ENCODE data around the gene ZNF333. TPM values are rescaled to one million over a fixed set of nuclear protein-coding genes. Genes with fewer than 3 reads are reported as not detected.
A peak's percentile ranks its signal among the peaks of the same experiment; 100 is the strongest.
"Not testable (repeated sequence)": the region's sequence is repeated elsewhere in the genome, so short reads cannot be mapped to it uniquely, and the experiment has no call there.

The ZNF333 gene
- total RNA-seq, 1 donor from 2014 or later, result 23.0 TPM

DNA sequence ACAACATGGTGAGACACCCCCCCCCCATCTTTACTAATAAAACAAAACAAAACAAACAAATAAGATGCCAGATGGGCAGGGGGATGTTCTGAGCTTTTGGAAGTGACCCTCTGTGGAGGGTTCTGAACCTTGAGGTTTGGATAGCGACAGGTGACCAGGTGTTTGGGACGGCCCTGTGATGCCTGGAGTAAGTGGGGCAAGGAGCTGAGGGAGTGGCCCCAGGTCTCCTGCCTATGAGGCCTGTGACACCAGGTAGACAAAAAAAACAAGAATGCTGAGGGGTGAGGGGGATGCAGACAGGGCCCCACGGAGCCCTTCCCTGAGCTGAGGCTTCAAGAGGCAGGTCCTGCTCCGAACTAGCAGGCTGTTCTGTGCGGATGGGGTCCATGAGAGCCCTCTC, 79.4 kb downstream of the ZNF333 start:
- Mint-ChIP-seq H3K36me3 (ENCODE audit: unreplicated experiment) (no peaks in the 10 kb centered on the region), H3K9me3 (ENCODE audit: unreplicated experiment) (no peaks in the 10 kb centered on the region), H3K4me3 (ENCODE audit: unreplicated experiment) (no peak overlapping the region), H3K27ac (ENCODE audit: unreplicated experiment) (no peak overlapping the region), H3K27me3 (ENCODE audit: unreplicated experiment) (no peaks in the 10 kb centered on the region), H3K4me1 (ENCODE audit: unreplicated experiment) (no peaks in the 10 kb centered on the region)
- DNase-seq (ENCODE audit: extremely low spot score, unreplicated experiment), result peak; percentile 56
- TF ChIP-seq, protein P1, sequence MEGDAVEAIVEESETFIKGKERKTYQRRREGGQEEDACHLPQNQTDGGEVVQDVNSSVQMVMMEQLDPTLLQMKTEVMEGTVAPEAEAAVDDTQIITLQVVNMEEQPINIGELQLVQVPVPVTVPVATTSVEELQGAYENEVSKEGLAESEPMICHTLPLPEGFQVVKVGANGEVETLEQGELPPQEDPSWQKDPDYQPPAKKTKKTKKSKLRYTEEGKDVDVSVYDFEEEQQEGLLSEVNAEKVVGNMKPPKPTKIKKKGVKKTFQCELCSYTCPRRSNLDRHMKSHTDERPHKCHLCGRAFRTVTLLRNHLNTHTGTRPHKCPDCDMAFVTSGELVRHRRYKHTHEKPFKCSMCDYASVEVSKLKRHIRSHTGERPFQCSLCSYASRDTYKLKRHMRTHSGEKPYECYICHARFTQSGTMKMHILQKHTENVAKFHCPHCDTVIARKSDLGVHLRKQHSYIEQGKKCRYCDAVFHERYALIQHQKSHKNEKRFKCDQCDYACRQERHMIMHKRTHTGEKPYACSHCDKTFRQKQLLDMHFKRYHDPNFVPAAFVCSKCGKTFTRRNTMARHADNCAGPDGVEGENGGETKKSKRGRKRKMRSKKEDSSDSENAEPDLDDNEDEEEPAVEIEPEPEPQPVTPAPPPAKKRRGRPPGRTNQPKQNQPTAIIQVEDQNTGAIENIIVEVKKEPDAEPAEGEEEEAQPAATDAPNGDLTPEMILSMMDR (IDR thresholded peaks at IDR 0.05), result no peak

DNA sequence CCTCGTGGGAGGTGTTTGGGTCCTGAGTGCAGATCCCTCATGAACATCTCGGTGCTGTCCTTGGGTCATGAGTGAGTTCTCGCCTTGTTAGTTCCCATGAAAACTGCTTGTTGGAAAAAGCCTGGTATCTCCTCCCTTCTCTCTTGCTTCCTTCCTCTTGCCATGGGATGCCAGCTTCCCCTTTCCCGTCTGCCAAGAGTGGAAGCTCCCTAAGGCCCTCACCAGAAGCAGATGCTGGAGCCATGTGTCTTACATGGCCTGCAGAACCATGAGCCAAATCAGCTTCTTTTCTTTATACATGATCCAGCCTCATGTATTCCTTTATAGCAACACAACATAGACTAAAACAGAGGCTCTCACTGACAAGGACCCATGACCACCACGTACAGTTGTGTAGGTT, 80.3 kb downstream of the ZNF333 start:
- H3K4me3 Mint-ChIP-seq (ENCODE audit: unreplicated experiment), result no peak overlapping the region

DNA sequence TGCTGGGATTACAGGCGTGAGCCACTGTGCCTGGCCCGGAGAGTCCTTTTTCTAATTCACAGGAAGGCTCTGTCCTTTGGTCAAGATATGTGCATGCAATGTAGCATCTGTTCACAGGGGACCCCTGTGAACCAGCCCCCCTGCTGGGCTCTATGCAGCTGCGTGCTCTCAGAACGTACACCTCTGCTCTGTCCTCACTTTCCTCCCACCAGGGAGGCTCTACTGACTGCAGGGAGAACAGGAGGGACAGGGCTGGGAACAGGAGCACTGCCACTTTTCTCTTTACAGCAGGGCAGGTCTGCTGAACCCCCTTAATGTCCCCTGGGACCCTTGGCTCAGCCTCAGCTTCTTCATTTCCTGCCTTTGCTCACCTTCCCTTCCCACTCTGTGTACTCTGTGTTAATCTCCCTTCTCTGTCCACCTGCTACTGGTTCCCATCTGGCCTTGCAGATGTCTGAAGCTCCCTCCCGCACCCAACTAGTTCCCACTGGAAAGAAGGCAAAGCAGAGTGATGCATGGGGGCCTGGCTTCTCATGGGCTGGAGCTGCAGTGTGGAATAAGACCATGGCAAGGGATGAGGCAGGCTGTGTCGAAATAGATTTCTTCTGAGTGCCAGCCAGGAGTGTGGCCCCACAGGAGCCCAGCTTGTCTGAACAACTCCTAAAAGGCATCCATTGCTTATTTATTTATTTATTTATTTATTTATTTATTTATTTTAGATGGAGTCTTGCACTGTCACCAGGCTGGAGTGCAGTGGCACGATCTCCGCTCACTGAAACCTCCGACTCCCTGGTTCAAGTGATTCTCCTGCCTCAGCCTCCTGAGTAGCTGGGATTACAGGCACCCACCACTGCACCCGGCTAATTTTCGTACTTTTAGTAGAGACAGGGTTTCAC, 81.3 kb downstream of the ZNF333 start:
- no peaks in the 10 kb centered on the region for H3K4me1 Mint-ChIP-seq (ENCODE audit: unreplicated experiment)
- H3K27ac Mint-ChIP-seq (ENCODE audit: unreplicated experiment), result no peak overlapping the region
- peaks cover 2% of the 10 kb centered on the region for H3K27me3 Mint-ChIP-seq (ENCODE audit: unreplicated experiment)
- TF ChIP-seq, protein P1 (IDR thresholded peaks at IDR 0.05), result no peak
- no peaks in the 10 kb centered on the region for H3K9me3 Mint-ChIP-seq (ENCODE audit: unreplicated experiment)
- no peak overlapping the region for H3K4me3 Mint-ChIP-seq (ENCODE audit: unreplicated experiment)
- DNase-seq (ENCODE audit: extremely low spot score, unreplicated experiment), result peak; percentile 59
- no peaks in the 10 kb centered on the region for H3K36me3 Mint-ChIP-seq (ENCODE audit: unreplicated experiment)

More for the DNA sequence above, 80.3 kb downstream of the ZNF333 start:
- H3K4me1 Mint-ChIP-seq (ENCODE audit: unreplicated experiment), result no peaks in the 10 kb centered on the region
- no peaks in the 10 kb centered on the region for H3K36me3 Mint-ChIP-seq (ENCODE audit: unreplicated experiment)
- no peaks in the 10 kb centered on the region for H3K9me3 Mint-ChIP-seq (ENCODE audit: unreplicated experiment)
- peak; percentile 53 for DNase-seq (ENCODE audit: extremely low spot score, unreplicated experiment)
- no peak overlapping the region for H3K27ac Mint-ChIP-seq (ENCODE audit: unreplicated experiment)
- no peaks in the 10 kb centered on the region for H3K27me3 Mint-ChIP-seq (ENCODE audit: unreplicated experiment)
- TF ChIP-seq, protein P1 (IDR thresholded peaks at IDR 0.05), result no peak

DNA sequence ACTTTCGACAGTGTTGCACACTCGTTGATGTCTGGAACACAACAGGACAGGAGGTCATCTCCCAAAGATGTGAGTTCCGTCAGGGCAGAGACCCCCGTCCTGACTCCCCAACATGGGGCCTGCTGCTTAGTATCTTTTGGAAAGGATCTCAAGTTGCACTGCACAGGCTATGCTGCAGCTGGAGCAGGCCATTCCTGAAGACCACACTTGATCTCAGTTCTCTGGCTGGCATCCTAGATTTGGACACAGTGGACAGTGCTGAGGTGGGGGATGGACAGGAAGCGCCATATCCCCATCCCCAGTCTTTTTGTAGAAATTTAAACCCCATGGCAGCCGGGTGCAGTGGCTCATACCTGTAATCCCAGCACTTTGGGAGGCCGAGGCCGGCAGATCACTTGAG, 82.6 kb downstream of the ZNF333 start:
- H3K9me3 Mint-ChIP-seq (ENCODE audit: unreplicated experiment), result no peaks in the 10 kb centered on the region
- no peak overlapping the region for H3K27ac Mint-ChIP-seq (ENCODE audit: unreplicated experiment)
- peak; percentile 44 for DNase-seq (ENCODE audit: extremely low spot score, unreplicated experiment)
- TF ChIP-seq, protein P1 (IDR thresholded peaks at IDR 0.05), result no peak
- peaks cover 2% of the 10 kb centered on the region for H3K27me3 Mint-ChIP-seq (ENCODE audit: unreplicated experiment)
- H3K4me1 Mint-ChIP-seq (ENCODE audit: unreplicated experiment), result peaks cover 4% of the 10 kb centered on the region
- no peak overlapping the region for H3K4me3 Mint-ChIP-seq (ENCODE audit: unreplicated experiment)
- H3K36me3 Mint-ChIP-seq (ENCODE audit: unreplicated experiment), result no peaks in the 10 kb centered on the region

DNA sequence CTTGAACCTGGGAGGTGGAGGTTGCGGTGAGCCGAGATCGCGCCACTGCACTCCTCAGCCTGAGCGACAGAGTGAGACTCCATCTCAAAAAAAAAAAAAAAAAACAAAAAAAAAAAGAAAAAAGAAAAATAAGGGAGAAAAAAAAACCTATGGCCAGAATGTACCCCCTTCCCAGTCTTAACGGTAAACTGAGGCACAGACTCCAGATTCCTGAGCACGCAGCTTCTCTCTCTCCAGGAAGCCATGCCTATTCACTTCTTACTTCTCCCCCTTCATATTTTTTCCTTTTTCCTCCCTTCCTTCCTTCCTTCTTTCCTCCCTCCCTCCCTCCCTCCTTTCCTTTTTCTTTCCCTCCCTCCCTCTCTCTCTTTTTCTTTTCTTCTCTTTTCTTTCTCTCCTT, 83.1 kb downstream of the ZNF333 start:
- TF ChIP-seq, protein P1 (IDR thresholded peaks at IDR 0.05), result no peak
- no peak overlapping the region for H3K4me3 Mint-ChIP-seq (ENCODE audit: unreplicated experiment)
- DNase-seq (ENCODE audit: extremely low spot score, unreplicated experiment), result no peak
- no peaks in the 10 kb centered on the region for H3K36me3 Mint-ChIP-seq (ENCODE audit: unreplicated experiment)
- peaks cover 4% of the 10 kb centered on the region for H3K4me1 Mint-ChIP-seq (ENCODE audit: unreplicated experiment)
- peaks cover 2% of the 10 kb centered on the region for H3K27me3 Mint-ChIP-seq (ENCODE audit: unreplicated experiment)
- H3K9me3 Mint-ChIP-seq (ENCODE audit: unreplicated experiment), result no peaks in the 10 kb centered on the region
- H3K27ac Mint-ChIP-seq (ENCODE audit: unreplicated experiment), result no peak overlapping the region

DNA sequence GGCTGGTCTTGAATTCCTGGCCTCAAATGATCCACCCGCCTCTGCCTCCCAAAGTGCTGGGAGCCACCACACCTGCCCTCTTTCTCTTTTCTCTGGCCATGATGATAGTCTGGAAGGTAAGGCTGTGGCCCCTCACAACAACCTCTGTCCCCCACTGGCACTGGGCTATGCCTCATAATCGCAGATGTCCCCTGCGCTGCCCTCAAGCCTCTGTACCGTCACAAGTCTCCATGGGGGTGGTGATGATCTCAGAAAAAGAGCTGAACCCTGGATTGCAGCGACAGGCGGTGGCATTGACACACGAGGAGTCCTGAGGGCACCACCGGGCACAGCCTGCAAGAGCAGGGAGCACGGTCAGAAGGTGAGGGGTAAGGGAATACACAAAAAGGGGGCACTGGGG, 83.9 kb downstream of the ZNF333 start:
- not testable (repeated sequence) for H3K4me3 Mint-ChIP-seq (ENCODE audit: unreplicated experiment); H3K27ac Mint-ChIP-seq (ENCODE audit: unreplicated experiment); H3K9me3 Mint-ChIP-seq (ENCODE audit: unreplicated experiment); H3K4me1 Mint-ChIP-seq (ENCODE audit: unreplicated experiment); H3K27me3 Mint-ChIP-seq (ENCODE audit: unreplicated experiment); H3K36me3 Mint-ChIP-seq (ENCODE audit: unreplicated experiment)
- DNase-seq (ENCODE audit: extremely low spot score, unreplicated experiment), result peak; percentile 72

Data from osteocyte (in vitro differentiated cells).